Activated naive CD8-positive, alpha-beta T cell (primary cell): ENCODE measurements around the gene TNFSF4.

ENCODE experiments used
- H3K27ac Mint-ChIP-seq: one replicate; pipeline ENCODE4 v1.8.0; 2021; ENCODE audit warnings: mixed read lengths
- H3K27me3 Mint-ChIP-seq: one replicate; pipeline ENCODE4 v1.8.0; 2021; ENCODE audit warnings: mixed read lengths
- H3K36me3 Mint-ChIP-seq: one replicate; pipeline ENCODE4 v1.8.0; 2021; ENCODE audit warnings: mixed read lengths
- H3K4me1 Mint-ChIP-seq: one replicate; pipeline ENCODE4 v1.8.0; 2021; ENCODE audit warnings: low read depth, mixed read lengths
- H3K4me3 Mint-ChIP-seq: one replicate; pipeline ENCODE4 v1.8.0; 2021; ENCODE audit warnings: mild to moderate bottlenecking, mixed read lengths
- H3K9me3 Mint-ChIP-seq: one replicate; pipeline ENCODE4 v1.8.0; 2021; ENCODE audit warnings: low read depth, mixed read lengths

Gene TNFSF4

DNA sequence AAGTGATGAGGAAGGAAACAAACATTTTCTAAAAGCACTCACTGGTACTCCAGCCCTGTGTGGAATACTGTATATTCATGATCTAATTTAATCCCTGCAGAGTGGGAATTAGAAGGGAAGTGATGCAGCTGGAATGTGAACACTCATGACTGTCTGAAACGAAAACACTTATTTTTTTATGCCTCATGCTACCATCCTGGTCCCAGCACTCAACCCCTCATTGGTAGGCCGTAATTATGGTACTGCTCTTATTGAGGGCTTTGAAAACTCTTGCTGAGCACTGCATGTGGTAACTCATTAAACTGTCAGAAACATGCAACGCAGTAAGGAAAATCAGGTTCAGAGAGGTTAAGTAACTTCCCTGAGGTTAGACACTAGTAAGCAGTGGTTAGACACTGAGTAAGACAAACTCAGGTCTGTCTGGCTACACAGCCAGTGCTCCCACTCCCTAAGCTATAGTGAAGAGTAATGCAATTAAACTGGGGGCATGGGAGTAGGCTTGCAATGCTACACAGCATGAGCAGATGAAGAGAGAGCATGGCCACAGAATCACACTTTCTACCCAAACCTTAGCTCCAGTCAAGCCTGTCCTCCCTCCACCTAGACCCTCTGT, 17.3 kb upstream of the TNFSF4 start:
- H3K4me1 Mint-ChIP-seq: no peaks in the 10 kb centered on the region
- no peak overlapping the region for H3K27ac Mint-ChIP-seq
- H3K9me3 Mint-ChIP-seq: peaks cover 9% of the 10 kb centered on the region
- peaks cover 10% of the 10 kb centered on the region for H3K36me3 Mint-ChIP-seq
- H3K27me3 Mint-ChIP-seq: no peaks in the 10 kb centered on the region
- H3K4me3 Mint-ChIP-seq: no peak overlapping the region

DNA sequence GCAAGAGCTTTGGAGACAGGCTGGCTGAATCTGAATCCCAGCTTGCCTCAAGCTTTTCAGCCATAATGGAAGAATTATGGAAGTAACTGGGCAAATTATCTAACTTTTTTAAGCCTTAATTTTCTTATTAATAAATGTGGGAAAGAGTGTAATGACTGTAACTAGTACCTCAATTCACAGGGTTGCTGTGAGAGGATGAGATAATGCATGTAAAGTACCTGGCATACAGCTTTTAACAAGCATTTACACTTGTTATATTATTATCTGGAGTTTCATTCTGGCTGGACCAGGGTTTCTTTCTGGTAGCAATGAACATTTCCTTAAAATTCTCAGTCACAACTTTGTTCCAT, 15.9 kb upstream of the TNFSF4 start:
- Mint-ChIP-seq H3K4me1 (no peaks in the 10 kb centered on the region), H3K27me3 (no peaks in the 10 kb centered on the region), H3K36me3 (peaks cover 2% of the 10 kb centered on the region), H3K27ac (no peak overlapping the region), H3K9me3 (no peaks in the 10 kb centered on the region), H3K4me3 (no peak overlapping the region)

DNA sequence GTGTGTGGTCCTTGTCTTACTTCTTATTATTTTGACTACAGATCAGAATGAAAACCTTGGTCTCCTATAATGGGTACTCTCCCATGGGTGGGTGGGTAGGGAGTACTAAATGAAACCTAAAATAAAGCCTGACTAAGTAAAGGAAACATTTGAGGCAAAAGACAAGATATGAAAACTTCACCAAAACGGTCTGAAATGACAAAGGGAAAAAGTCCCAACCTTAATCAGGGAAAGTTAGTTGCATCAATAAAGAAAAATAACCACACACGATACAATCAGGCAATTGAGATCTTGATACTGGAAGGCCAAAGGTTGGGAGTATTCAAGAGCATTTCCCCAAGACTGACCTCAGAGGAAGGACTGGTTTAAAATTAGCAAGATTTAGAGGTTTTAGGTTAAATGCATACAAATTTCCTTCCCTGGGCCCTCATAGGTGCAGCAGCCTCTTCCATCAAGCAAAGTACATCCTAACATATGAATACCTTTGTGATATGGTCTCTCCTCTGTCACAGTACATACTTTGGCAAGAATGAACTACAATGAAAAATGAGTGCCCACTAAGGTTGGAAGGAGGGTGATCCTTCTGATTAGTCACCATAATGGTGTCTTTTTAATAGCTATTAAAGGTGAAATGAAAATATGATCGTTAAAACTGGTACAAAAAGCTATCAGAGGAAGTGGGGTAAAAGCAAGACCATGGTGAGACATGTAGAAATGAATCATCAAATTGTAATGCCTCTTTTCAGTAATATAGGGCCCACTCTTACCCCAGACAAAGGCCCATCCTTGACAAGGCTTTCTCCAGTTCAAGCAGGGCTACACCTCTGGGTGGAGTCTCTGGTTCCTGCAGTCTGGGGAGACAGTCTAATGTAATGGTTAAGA, 15.3 kb upstream of the TNFSF4 start:
- Mint-ChIP-seq H3K27me3 (no peaks in the 10 kb centered on the region), H3K27ac (no peak overlapping the region), H3K9me3 (no peaks in the 10 kb centered on the region), H3K36me3 (peaks cover 2% of the 10 kb centered on the region), H3K4me1 (no peaks in the 10 kb centered on the region), H3K4me3 (no peak overlapping the region)

DNA sequence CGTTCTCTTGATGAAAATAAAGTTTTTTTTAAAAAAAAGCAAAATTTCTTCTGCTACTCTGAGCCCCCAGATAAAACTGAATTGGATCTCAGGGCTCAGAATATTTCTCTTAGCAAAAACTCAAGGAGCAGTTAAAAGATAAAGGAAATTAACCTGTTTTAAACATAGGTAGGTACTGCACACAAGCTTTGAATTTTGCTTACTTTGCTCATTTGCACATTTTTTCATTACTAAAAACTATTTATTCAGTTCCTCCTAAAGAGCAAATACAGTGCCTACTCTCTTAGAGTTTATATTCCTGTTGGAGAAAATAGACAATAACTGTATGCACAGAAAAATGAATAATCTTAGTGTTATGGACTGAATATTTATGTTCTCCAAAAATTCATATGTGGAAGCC, 13.0 kb upstream of the TNFSF4 start:
- Mint-ChIP-seq H3K9me3 (no peaks in the 10 kb centered on the region), H3K4me3 (no peak overlapping the region), H3K27me3 (no peaks in the 10 kb centered on the region), H3K27ac (no peak overlapping the region), H3K36me3 (peaks cover 2% of the 10 kb centered on the region), H3K4me1 (no peaks in the 10 kb centered on the region)

- H3K27ac Mint-ChIP-seq: no peak overlapping the region
- no peaks in the 10 kb centered on the region for H3K36me3 Mint-ChIP-seq
- H3K4me3 Mint-ChIP-seq: no peak overlapping the region
- no peaks in the 10 kb centered on the region for H3K9me3 Mint-ChIP-seq
- peaks cover 8% of the 10 kb centered on the region for H3K4me1 Mint-ChIP-seq
- H3K27me3 Mint-ChIP-seq: no peaks in the 10 kb centered on the region
Measured at GRCh38 chr1:173213665-173214064, 6.5 kb upstream of the TNFSF4 start.

DNA sequence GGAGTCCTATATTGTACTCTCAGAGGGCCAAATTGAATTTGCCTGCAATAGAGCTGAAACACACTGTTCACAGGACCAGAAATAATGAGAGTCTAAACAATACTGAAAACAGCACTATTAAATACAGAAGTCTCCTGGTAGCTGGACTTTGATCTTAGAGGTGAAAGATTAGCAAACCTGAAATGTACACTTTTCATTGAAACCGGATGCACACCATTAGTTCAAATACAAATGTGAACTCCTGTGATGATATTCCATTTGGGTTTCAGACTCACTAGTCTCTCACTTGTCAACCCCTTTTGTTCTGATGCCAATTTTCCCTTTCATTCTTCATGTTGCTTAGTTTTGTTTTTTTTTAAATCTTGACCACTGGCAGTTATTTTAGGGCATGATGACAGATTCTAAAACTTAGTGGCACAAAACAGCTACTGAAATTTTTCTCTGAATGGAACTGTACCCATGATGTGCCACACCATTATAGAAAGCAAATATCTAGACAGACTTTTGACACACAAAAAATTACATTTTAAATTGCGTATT, 5.9 kb upstream of the TNFSF4 start:
- Mint-ChIP-seq H3K9me3 (no peaks in the 10 kb centered on the region), H3K27ac (no peak overlapping the region), H3K4me3 (no peak overlapping the region), H3K27me3 (no peaks in the 10 kb centered on the region), H3K4me1 (peaks cover 11% of the 10 kb centered on the region), H3K36me3 (no peaks in the 10 kb centered on the region)

DNA sequence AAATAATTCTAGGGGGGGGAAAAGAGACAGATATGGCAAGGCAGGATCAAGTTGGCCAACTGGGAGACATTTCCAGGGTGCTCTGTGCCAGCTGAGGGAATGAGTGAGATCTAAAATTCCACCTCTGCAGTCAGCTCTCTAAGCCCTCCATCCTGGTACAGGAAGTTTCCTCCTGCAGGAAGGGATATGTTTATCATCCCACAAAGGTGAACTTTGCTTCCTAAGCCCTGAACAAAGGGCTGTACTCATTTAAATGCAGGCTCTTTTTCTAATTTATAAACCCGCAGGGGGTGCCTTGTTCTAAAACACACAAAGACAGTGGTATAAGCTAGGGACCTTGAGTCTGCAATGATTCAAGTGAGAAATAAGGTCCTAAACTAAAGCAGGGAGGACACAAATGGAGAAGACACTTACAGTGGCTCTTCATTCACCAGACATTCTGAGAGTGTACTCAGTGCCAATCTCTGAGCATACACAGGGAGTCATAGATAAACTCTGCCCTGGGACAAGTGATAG, 3.6 kb upstream of the TNFSF4 start:
- H3K4me3 Mint-ChIP-seq: no peak overlapping the region
- H3K36me3 Mint-ChIP-seq: no peaks in the 10 kb centered on the region
- H3K4me1 Mint-ChIP-seq: peaks cover 33% of the 10 kb centered on the region
- H3K27me3 Mint-ChIP-seq: no peaks in the 10 kb centered on the region
- H3K9me3 Mint-ChIP-seq: no peaks in the 10 kb centered on the region
- no peak overlapping the region for H3K27ac Mint-ChIP-seq

DNA sequence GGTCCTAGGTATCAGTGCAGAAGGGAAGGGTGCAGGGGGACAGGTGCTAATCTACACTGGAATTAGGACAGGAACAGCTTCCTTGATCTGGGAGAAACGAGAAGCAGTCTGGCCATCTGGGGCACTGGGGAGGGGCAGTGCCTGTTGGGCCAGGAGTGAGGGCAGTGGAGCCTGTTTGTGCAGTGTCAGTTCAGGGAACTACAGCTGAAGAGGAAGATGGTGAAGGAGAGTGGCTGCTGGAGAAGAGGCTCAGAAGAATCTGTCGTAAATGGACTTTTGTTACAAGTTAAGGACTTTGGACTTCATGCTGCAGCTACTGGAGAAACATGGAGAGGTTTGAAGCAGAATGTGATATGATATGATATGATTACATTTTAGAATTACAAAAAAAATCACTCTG, 3.2 kb upstream of the TNFSF4 start:
- Mint-ChIP-seq H3K4me1 (peaks cover 38% of the 10 kb centered on the region), H3K27me3 (no peaks in the 10 kb centered on the region), H3K36me3 (no peaks in the 10 kb centered on the region), H3K9me3 (no peaks in the 10 kb centered on the region), H3K4me3 (no peak overlapping the region), H3K27ac (no peak overlapping the region)

DNA sequence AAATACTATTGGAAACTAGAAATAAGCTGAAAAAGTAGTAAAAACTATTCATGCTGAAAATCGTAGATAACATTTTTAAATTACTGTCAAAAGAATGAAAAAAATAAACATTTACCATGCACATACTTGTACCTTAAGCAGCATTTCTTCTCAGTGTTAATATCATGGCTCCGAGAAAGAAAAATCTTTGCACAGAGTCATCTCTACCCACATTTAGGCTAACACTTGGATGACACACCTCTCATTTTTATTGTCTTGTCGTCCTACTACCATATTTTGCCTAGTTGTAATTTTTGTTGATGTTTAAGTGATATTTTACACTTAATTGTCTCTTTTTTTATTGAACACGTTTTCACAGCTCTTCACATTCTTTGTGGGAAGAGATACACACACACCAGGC, 1.7 kb upstream of the TNFSF4 start:
- H3K27me3 Mint-ChIP-seq: no peaks in the 10 kb centered on the region
- no peak overlapping the region for H3K4me3 Mint-ChIP-seq
- H3K4me1 Mint-ChIP-seq: peaks cover 48% of the 10 kb centered on the region
- no peaks in the 10 kb centered on the region for H3K36me3 Mint-ChIP-seq
- no peaks in the 10 kb centered on the region for H3K9me3 Mint-ChIP-seq
- no peak overlapping the region for H3K27ac Mint-ChIP-seq

DNA sequence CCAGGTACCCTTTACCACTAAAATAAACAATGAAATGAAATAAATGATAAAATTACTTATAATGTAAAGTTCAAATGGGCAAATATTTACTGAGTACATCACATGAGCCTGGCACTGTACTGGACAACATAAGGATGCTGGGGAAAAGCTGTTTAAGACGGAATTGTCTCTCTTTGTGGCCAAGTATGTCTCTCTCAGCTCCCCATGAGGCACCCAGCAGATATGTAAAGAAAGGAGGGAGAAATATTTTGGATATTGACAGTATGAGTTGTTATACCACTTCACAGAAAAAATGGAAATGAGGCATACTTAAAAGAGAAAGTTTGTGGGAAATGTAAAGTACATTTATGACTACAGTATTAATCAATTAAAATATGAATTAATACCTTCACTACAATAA, 1.0 kb upstream of the TNFSF4 start:
- Mint-ChIP-seq H3K36me3 (no peaks in the 10 kb centered on the region), H3K4me3 (no peak overlapping the region), H3K4me1 (peaks cover 49% of the 10 kb centered on the region), H3K27ac (no peak overlapping the region), H3K9me3 (no peaks in the 10 kb centered on the region), H3K27me3 (no peaks in the 10 kb centered on the region)

DNA sequence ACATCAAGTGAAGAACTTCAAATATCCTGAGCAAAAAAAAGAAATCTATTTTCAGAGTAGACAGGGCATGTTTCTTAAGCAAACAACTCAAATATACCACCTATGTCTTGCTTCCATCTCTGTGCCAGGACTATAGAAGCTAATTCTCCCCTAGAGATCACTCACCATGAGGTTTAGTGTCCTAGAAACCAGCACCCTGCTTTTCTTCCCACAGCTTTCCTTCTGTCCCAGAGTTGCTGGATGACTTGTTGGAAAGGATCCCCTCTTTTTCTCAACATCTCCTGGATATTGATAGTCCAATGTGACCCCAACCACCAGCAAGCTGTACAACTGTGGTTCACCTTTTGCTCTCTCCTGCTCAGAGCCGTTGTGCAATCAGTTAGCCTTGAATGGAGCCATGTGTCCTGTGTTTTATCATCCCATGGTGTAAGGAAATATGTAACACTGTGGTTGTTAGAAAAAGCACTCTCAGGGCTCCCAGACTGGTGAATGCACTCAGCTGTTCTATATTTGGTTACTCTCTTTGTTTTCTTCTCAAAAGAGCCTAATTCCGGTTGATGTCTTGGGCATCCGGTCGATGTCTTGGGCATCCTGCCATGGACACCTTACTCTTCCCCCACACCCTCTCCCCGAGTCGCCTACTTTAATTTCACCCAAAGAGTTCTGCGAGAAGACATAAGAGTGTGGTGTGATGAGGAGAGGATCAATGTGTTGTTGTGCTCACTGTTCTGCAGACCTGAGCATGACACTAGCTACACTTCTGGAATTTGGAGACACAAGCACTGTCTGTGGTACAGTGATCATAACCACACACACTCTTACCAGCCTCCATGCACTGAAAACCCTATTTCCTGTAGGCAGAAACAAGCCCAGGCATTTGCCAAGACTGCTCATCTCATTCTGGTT, 1.7 kb downstream of the TNFSF4 start:
- Mint-ChIP-seq H3K27ac (peak overlapping the region; percentile 85), H3K27me3 (no peaks in the 10 kb centered on the region), H3K4me1 (peaks cover 54% of the 10 kb centered on the region)

GRCh38 chr1:173204693-173205092, 2.4 kb downstream of the TNFSF4 start:
- Mint-ChIP-seq H3K27ac (peak overlapping the region; percentile 72), H3K36me3 (no peaks in the 10 kb centered on the region), H3K9me3 (no peaks in the 10 kb centered on the region), H3K4me3 (peak overlapping the region; percentile 8), H3K27me3 (no peaks in the 10 kb centered on the region), H3K4me1 (peaks cover 54% of the 10 kb centered on the region)

More for the DNA sequence above, 1.7 kb downstream of the TNFSF4 start:
- H3K36me3 Mint-ChIP-seq: no peaks in the 10 kb centered on the region
- H3K9me3 Mint-ChIP-seq: no peaks in the 10 kb centered on the region
- peak overlapping the region; percentile 79 for H3K4me3 Mint-ChIP-seq

DNA sequence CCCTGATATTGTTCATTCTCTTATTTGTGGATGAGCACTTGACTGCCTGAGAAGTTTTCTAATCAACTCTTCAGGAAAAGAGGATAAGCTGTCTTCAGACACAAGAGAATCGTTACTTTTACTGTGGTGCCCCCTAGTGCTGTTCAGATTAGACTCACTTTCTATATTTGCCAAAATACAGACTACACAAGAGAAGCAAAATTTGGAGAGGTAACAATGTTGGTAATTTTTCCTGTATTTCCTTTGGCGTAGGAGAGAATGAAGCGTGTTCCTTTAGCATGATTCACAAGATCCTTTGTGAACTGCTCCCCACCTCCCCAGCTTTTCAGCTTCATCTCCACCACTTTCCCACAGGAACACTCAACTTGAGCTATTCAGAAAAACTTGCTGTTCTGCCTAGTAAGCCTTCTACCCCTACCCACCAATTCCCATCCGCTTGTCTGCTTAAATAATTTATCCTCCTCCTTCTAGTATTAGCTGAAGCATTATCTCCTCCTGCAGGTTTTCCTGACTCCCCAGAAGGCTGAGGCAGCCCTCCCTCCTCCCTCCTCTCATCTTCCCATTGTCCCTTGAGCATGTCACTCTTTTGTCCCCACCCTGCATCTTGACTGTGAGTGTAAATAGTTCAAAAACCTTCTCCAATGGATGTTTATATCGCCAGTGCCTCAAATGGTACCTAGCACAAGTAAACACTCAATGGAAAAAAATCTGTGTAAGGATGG, 4.5 kb downstream of the TNFSF4 start:
- Mint-ChIP-seq H3K4me1 (peaks cover 45% of the 10 kb centered on the region), H3K27ac (no peak overlapping the region), H3K9me3 (no peaks in the 10 kb centered on the region), H3K27me3 (no peaks in the 10 kb centered on the region), H3K36me3 (peaks cover 7% of the 10 kb centered on the region), H3K4me3 (no peak overlapping the region)

DNA sequence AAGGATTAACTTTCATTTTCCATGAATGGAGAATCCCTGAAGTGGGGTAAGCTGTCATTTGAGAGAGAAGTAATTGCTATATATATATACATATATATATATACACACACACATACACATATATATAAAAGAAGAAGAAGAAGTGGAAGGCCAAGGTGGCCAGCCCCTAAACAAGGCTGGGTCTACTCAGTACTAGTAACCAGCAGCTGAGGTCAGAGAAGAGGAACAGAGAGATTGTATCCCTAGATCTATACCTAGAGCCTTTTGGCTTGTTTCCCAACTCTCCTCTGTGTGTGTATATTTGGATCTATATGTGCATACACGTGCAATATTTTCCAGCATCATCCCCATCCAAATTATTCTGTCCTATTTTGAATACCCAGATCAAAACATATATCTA, 5.2 kb downstream of the TNFSF4 start:
- no peaks in the 10 kb centered on the region for H3K9me3 Mint-ChIP-seq
- no peak overlapping the region for H3K4me3 Mint-ChIP-seq
- H3K27me3 Mint-ChIP-seq: no peaks in the 10 kb centered on the region
- H3K27ac Mint-ChIP-seq: no peak overlapping the region
- H3K36me3 Mint-ChIP-seq: peaks cover 9% of the 10 kb centered on the region
- H3K4me1 Mint-ChIP-seq: peaks cover 39% of the 10 kb centered on the region
